Progenitor cell of endocrine pancreas (in vitro differentiated cells): ENCODE results near the gene ACAP2. TPM values are rescaled to one million over a fixed set of nuclear protein-coding genes. Genes with fewer than 3 reads are reported as not detected.

ENCODE experiments used
- DNase-seq: peaks from one replicate; pipeline ENCODE4 v3.0.0; 2021; ENCODE audit warnings: low spot score; ENCODE audit not compliant: unreplicated experiment
- H3K27ac Mint-ChIP-seq: 2 replicates; pipeline ENCODE4 v1.8.0; 2021; ENCODE audit warnings: mild to moderate bottlenecking, moderate library complexity, mixed read lengths
- H3K27me3 Mint-ChIP-seq: 2 replicates; pipeline ENCODE4 v1.8.0; 2021; ENCODE audit warnings: mixed read lengths
- H3K36me3 Mint-ChIP-seq: 2 replicates; pipeline ENCODE4 v1.8.0; 2022; ENCODE audit warnings: mixed read lengths; ENCODE audit not compliant: insufficient read depth
- H3K4me1 Mint-ChIP-seq: 2 replicates; pipeline ENCODE4 v1.8.0; 2021; ENCODE audit warnings: low read depth, mixed read lengths
- H3K4me3 Mint-ChIP-seq: 2 replicates; pipeline ENCODE4 v1.8.0; 2021; ENCODE audit warnings: low read depth, mild to moderate bottlenecking, moderate library complexity, mixed read lengths
- H3K9me3 Mint-ChIP-seq: 2 replicates; pipeline ENCODE4 v1.8.0; 2021; ENCODE audit warnings: low read depth, mixed read lengths
- total RNA-seq: library from RNA; stranded (reverse); gene quantifications from 2 replicates; pipeline ENCODE4 v1.2.1, GENCODE V29; 2021
- TF ChIP-seq, protein P1 (sequence below): fragments of 200-600 bp; sonication (generic); IDR thresholded peaks from one replicate; pipeline ENCODE4 v1.5.0; 2021; ENCODE audit warnings: antibody characterized with exemption, mild to moderate bottlenecking; ENCODE audit not compliant: unreplicated experiment

ACAP2 gene
- total RNA-seq, 1 donor from 2014 or later, result 34.2 TPM

DNA sequence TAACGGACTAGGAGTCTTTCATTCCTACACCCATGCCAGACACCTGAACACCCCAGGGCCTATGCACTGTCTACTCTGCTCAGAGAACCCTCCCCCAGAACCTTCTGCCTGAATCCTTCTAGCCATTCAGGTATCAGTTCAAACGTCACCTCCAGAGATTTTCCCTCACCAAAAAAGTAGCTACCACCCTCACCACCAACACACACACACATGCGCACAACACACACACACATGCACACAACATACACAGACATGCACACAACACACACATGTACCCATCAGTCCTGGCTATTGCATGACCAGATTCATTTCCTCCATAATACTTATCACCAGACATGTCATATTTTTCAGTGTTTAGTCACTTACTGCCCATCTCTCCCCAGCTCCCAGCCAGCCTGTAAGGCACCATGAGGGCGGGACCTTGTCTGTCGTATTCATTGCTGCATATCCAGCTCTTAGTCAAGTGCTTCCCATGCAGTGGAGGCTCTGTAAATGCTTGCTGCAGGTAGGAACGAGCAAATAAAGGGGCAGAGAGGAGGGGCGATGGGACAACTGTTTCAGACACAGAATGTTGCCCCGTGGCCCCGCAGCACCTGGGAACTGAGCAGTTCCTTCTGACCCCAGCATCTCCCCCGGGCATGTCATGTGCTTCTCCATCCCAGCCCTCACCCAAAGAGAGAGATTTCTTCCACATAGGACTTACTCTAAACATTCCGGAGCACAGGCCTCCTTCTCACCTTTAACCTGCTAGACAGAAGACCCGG lies 201.0 kb downstream of the ACAP2 start:
- Mint-ChIP-seq H3K27ac (peak overlapping the region; percentile 37), H3K4me3 (no peak overlapping the region), H3K27me3 (no peaks in the 10 kb centered on the region), H3K36me3 (peaks cover 4% of the 10 kb centered on the region), H3K4me1 (peaks cover 22% of the 10 kb centered on the region), H3K9me3 (no peaks in the 10 kb centered on the region)
- TF ChIP-seq, protein P1, sequence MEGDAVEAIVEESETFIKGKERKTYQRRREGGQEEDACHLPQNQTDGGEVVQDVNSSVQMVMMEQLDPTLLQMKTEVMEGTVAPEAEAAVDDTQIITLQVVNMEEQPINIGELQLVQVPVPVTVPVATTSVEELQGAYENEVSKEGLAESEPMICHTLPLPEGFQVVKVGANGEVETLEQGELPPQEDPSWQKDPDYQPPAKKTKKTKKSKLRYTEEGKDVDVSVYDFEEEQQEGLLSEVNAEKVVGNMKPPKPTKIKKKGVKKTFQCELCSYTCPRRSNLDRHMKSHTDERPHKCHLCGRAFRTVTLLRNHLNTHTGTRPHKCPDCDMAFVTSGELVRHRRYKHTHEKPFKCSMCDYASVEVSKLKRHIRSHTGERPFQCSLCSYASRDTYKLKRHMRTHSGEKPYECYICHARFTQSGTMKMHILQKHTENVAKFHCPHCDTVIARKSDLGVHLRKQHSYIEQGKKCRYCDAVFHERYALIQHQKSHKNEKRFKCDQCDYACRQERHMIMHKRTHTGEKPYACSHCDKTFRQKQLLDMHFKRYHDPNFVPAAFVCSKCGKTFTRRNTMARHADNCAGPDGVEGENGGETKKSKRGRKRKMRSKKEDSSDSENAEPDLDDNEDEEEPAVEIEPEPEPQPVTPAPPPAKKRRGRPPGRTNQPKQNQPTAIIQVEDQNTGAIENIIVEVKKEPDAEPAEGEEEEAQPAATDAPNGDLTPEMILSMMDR, result no peak
- DNase-seq, result no peak

DNA sequence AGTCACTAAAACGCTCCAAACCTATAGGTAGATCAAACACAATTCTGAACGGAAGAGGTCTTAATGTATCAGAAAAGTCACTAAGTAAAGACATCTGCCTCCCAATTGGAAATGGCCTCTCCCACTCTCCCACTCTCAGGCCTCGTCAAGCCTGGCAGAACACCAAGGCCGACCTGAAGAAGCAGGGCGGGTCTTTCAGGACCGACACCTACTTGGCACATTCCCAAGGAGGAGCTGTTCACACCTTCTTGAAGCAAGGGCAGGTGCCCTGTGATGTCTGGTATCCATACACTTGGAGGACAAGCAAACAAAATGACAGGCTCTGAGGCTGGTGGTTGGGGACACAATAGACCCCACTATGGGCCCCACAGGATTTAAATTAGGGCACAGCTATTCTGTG lies 201.9 kb downstream of the ACAP2 start:
- TF ChIP-seq, protein P1, result no peak
- Mint-ChIP-seq H3K27me3 (no peaks in the 10 kb centered on the region), H3K9me3 (no peaks in the 10 kb centered on the region), H3K27ac (no peak overlapping the region), H3K4me3 (no peak overlapping the region), H3K36me3 (peaks cover 3% of the 10 kb centered on the region), H3K4me1 (peaks cover 22% of the 10 kb centered on the region)
- DNase-seq, result no peak

DNA sequence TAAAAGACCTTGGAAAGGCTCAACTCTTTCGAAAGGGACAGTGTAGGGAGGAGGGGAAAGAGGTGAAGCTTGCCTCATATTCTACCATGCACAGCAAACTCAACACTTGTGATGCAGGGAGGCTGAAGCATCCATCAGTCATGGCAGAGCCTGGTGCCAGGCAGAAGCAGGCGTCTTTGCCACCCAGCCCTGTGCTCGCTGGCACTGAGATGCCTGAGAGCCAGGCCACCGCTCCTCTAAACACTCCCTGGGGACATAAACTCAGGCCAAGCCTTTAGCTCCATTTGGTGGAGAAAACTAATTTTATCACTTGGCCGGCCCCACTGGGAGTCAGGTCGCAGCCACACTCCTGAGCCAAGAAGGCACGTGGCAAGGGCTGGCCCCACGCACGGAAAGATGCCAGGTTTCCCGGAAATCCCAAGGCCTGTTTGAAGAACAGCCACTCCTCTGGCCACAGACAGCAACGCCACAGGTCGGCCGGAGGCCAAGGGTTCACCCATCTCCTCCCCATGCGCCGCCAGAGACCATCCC lies 202.6 kb downstream of the ACAP2 start:
- no peaks in the 10 kb centered on the region for H3K9me3 Mint-ChIP-seq
- H3K4me3 Mint-ChIP-seq, result no peak overlapping the region
- no peak overlapping the region for H3K27ac Mint-ChIP-seq
- H3K36me3 Mint-ChIP-seq, result peaks cover 3% of the 10 kb centered on the region
- no peaks in the 10 kb centered on the region for H3K27me3 Mint-ChIP-seq
- no peak for DNase-seq
- TF ChIP-seq, protein P1, result no peak
- H3K4me1 Mint-ChIP-seq, result peaks cover 22% of the 10 kb centered on the region

DNA sequence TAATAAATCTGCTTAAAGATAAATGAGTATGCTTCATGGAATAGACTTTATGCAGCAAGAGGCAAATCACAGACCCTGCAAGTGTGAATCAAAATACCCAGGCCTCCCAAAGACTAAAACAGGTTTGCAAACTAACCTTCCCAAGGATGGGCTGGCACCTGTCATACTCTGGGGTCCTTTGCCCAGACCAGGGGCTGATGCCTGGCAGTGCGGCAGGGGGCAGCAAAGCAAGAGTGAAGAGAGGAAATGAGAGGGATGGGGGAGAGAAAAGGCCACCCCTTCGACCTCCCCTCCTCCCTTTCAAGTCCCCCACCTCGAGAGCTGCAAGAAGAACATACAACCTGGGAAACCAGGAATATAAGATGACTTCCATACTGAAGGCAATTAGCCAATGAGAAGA lies 203.7 kb downstream of the ACAP2 start:
- no peaks in the 10 kb centered on the region for H3K27me3 Mint-ChIP-seq
- TF ChIP-seq, protein P1, result no peak
- H3K4me1 Mint-ChIP-seq, result peaks cover 22% of the 10 kb centered on the region
- no peaks in the 10 kb centered on the region for H3K9me3 Mint-ChIP-seq
- no peak for DNase-seq
- H3K36me3 Mint-ChIP-seq, result peaks cover 4% of the 10 kb centered on the region
- no peak overlapping the region for H3K4me3 Mint-ChIP-seq
- H3K27ac Mint-ChIP-seq, result no peak overlapping the region

DNA sequence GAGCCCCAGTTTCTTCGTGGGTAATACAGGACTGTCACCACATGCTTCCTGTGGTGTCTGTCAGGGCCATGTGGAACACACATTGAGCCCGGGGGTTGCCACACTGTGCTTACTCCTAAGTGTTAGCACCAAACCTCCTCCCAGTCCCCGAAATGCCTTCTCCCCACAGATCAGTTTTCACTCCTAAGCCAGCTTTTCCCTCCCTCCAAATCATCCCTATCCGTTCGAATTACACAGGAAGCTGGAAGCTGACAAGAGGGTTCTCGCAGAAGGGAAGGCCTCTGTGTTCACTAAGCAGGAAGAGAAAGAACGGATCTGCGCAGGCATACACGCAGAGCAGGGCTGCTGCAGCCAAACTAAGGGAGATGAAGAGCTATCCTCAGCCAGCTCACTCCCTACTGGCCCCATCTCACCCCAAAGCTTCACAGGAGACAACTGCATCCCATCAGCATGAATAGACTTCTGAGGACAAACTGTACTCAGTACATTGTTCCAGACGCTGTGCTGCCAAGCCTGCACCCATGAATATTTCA lies 204.2 kb downstream of the ACAP2 start:
- H3K36me3 Mint-ChIP-seq, result peaks cover 4% of the 10 kb centered on the region
- TF ChIP-seq, protein P1, result no peak
- peaks cover 22% of the 10 kb centered on the region for H3K4me1 Mint-ChIP-seq
- no peaks in the 10 kb centered on the region for H3K27me3 Mint-ChIP-seq
- no peak for DNase-seq
- no peak overlapping the region for H3K27ac Mint-ChIP-seq
- H3K9me3 Mint-ChIP-seq, result no peaks in the 10 kb centered on the region
- H3K4me3 Mint-ChIP-seq, result no peak overlapping the region
